Suprapubic skin (tissue), 4 donors: ENCODE data around the gene RRP36. TPM values are rescaled to one million over a fixed set of nuclear protein-coding genes. Genes with fewer than 3 reads are reported as not detected.

ENCODE experiments used
- DNase-seq, 2 donors: peaks; one replicate each; pipeline ENCODE4 v3.0.0-alpha.2; 2019; ENCODE audit warnings: low spot score in 2 of 2
- H3K27ac ChIP-seq: fragments of 200-600 bp; sonication (generic); one replicate; pipeline ENCODE4 v1.5.1; 2019
- H3K27me3 ChIP-seq: fragments of 200-600 bp; sonication (generic); one replicate; pipeline ENCODE4 v1.5.1; 2019
- H3K36me3 ChIP-seq: fragments of 200-600 bp; sonication (generic); one replicate; pipeline ENCODE4 v1.5.1; 2019
- H3K4me1 ChIP-seq: fragments of 200-600 bp; sonication (generic); one replicate; pipeline ENCODE4 v1.5.1; 2019
- H3K4me3 ChIP-seq: fragments of 200-600 bp; sonication (generic); one replicate; pipeline ENCODE4 v1.5.1; 2019; ENCODE audit warnings: mild to moderate bottlenecking
- H3K9me3 ChIP-seq: fragments of 200-600 bp; sonication (generic); one replicate; pipeline ENCODE4 v1.5.1; 2019
- EP300 ChIP-seq: sonication (generic); formaldehyde crosslinking; IDR thresholded peaks from one replicate; pipeline ENCODE4 v1.6.1; 2017; ENCODE audit warnings: antibody characterized with exemption
- POLR2A ChIP-seq, 2 donors: fragments of 450-650 bp; IDR thresholded peaks; one replicate each; pipeline ENCODE4 v1.6.1; 2017; ENCODE audit warnings: antibody characterized with exemption in 2 of 2, mild to moderate bottlenecking in 2 of 2, moderate library complexity in 2 of 2
- POLR2AphosphoS5 ChIP-seq, 3 donors: sonication (generic); formaldehyde crosslinking; IDR thresholded peaks; one replicate each; pipeline ENCODE4 v1.6.1; 2017; ENCODE audit warnings: antibody characterized with exemption in 3 of 3
- WGBS: methylation state at CpG from one replicate; pipeline ENCODE4 v1.1.5; 2018; 5-methylcytosine and 5-hydroxymethylcytosine counted together
- total RNA-seq, 4 donors: library from RNA; depleted of rRNA; stranded (reverse); fragments of >200 nt; gene quantifications; one replicate each; pipeline ENCODE4 v1.1.0, GENCODE V29; 2016
- TF ChIP-seq, protein P1 (sequence below), 2 donors: fragments of 200-600 bp in 1 of 2; fragments of 450-650 bp in 1 of 2; sonication (generic) in 1 of 2; IDR thresholded peaks; one replicate each; pipeline ENCODE4 v1.5.1; 2016 to 2019; ENCODE audit warnings: antibody characterized with exemption in 2 of 2, mild to moderate bottlenecking in 1 of 2, moderate library complexity in 1 of 2

The RRP36 gene
- total RNA-seq, 4 donors from 2014 or later, result 30.8 to 66.6 (median 53.6) TPM

- H3K9me3 ChIP-seq, result no peaks in the 10 kb centered on the region
- no peaks in the 10 kb centered on the region for H3K27me3 ChIP-seq
- H3K4me3 ChIP-seq, result no peak overlapping the region
- H3K27ac ChIP-seq, result no peak overlapping the region
- DNase-seq, result no peak
- no peaks in the 10 kb centered on the region for H3K4me1 ChIP-seq
- TF ChIP-seq POLR2A (IDR thresholded peaks at IDR 0.05) (no peak), POLR2AphosphoS5 (IDR thresholded peaks at IDR 0.05) (no peak), EP300 (no peak)
- TF ChIP-seq, protein P1, sequence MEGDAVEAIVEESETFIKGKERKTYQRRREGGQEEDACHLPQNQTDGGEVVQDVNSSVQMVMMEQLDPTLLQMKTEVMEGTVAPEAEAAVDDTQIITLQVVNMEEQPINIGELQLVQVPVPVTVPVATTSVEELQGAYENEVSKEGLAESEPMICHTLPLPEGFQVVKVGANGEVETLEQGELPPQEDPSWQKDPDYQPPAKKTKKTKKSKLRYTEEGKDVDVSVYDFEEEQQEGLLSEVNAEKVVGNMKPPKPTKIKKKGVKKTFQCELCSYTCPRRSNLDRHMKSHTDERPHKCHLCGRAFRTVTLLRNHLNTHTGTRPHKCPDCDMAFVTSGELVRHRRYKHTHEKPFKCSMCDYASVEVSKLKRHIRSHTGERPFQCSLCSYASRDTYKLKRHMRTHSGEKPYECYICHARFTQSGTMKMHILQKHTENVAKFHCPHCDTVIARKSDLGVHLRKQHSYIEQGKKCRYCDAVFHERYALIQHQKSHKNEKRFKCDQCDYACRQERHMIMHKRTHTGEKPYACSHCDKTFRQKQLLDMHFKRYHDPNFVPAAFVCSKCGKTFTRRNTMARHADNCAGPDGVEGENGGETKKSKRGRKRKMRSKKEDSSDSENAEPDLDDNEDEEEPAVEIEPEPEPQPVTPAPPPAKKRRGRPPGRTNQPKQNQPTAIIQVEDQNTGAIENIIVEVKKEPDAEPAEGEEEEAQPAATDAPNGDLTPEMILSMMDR (IDR thresholded peaks at IDR 0.05), result no peak
- WGBS, result 84% methylated on average over 2 of the region's 2 CpGs
- peaks cover 86% of the 10 kb centered on the region for H3K36me3 ChIP-seq
Measured at GRCh38 chr6:43033496-43034189, 12.2 kb downstream of the RRP36 start.

GRCh38 chr6:43034190-43034525, 12.7 kb downstream of the RRP36 start:
- Histone ChIP-seq H3K27me3 (no peaks in the 10 kb centered on the region), H3K4me3 (no peak overlapping the region), H3K27ac (no peak overlapping the region), H3K4me1 (no peaks in the 10 kb centered on the region), H3K36me3 (peaks cover 86% of the 10 kb centered on the region), H3K9me3 (no peaks in the 10 kb centered on the region)
- WGBS, result 97% methylated on average over 2 of the region's 2 CpGs
- TF ChIP-seq POLR2AphosphoS5 (IDR thresholded peaks at IDR 0.05), result no peak
- TF ChIP-seq EP300, result no peak
- no peak for TF ChIP-seq POLR2A (IDR thresholded peaks at IDR 0.05)
- TF ChIP-seq, protein P1 (IDR thresholded peaks at IDR 0.05), result no peak
- no peak for DNase-seq

DNA sequence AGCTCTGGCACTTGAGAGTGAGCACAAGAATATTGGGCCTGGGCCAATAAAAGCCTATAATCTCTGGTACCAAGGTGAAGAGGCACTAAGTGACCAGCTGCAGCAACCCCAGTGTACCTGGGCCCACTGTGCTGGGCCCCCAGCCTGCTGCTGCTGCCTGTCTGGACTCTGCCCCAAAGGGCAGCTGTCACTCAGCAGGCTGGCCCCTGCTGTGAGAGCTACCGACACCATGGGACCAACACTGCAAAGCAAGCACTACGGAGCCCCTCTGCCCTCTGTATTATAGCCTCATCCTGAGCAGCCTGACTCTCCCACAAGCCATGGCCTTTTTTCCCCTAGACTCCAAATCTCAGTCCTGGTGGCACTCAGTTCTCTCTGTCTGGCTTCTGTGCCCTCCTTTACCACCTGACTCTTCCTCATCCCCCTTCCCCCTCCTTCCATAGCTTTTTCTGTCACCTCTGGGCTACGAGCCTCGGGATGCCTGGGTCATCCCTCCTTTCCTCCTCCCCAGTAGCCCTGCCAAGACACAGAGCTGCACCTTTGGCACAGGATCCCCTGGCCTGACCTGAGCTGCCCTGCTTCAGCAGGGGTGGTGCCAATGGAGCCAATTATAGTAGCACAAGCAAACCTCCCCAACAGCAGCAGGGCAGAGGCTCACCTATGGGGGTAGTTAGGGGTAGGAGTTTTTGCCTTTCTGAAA, 14.2 kb downstream of the RRP36 start:
- DNase-seq, result no peak
- Histone ChIP-seq H3K27ac (no peak overlapping the region), H3K27me3 (no peaks in the 10 kb centered on the region), H3K4me3 (no peak overlapping the region), H3K4me1 (no peaks in the 10 kb centered on the region), H3K36me3 (peaks cover 83% of the 10 kb centered on the region), H3K9me3 (no peaks in the 10 kb centered on the region)
- 62% methylated on average over 4 of the region's 4 CpGs for WGBS
- TF ChIP-seq POLR2AphosphoS5 (IDR thresholded peaks at IDR 0.05) (no peak), POLR2A (IDR thresholded peaks at IDR 0.05) (no peak), EP300 (no peak)
- TF ChIP-seq, protein P1 (IDR thresholded peaks at IDR 0.05), result no peak

- no peak overlapping the region for H3K4me3 ChIP-seq
- H3K36me3 ChIP-seq, result peaks cover 76% of the 10 kb centered on the region
- H3K4me1 ChIP-seq, result no peaks in the 10 kb centered on the region
- no peaks in the 10 kb centered on the region for H3K9me3 ChIP-seq
- WGBS, result 92% methylated on average over 9 of the region's 9 CpGs
- DNase-seq, result no peak
- H3K27me3 ChIP-seq, result no peaks in the 10 kb centered on the region
- no peak overlapping the region for H3K27ac ChIP-seq
- TF ChIP-seq POLR2AphosphoS5 (IDR thresholded peaks at IDR 0.05) (no peak), EP300 (no peak), POLR2A (IDR thresholded peaks at IDR 0.05) (no peak)
- TF ChIP-seq, protein P1 (IDR thresholded peaks at IDR 0.05), result no peak
Measured at GRCh38 chr6:43036712-43037111, 15.3 kb downstream of the RRP36 start.

DNA sequence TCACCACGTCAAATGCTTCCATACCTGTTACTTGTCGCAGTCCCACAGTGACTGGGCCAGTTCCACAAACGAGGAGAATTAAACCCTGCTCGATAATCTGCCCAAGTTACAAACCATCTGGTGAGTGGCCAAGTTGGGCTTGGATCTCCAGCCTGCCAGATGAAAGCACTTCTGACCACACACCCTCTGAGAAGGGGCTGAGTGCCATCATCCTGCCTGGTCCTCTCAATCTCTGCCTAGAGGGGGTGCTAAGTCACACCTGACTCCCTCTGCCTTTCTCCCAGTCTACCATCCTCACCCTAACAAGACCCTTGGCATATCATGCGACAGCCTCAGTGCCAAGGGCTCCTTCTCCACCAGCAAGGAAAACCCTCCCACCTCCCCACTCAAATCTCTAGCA, 15.8 kb downstream of the RRP36 start:
- Histone ChIP-seq H3K9me3 (no peaks in the 10 kb centered on the region), H3K4me3 (no peak overlapping the region), H3K27me3 (no peaks in the 10 kb centered on the region), H3K27ac (no peak overlapping the region), H3K4me1 (no peaks in the 10 kb centered on the region), H3K36me3 (peaks cover 76% of the 10 kb centered on the region)
- no peak for TF ChIP-seq EP300
- no peak for TF ChIP-seq POLR2A (IDR thresholded peaks at IDR 0.05)
- TF ChIP-seq POLR2AphosphoS5 (IDR thresholded peaks at IDR 0.05), result no peak
- TF ChIP-seq, protein P1 (IDR thresholded peaks at IDR 0.05), result no peak
- WGBS, result 78% methylated on average over 5 of the region's 5 CpGs
- DNase-seq, result no peak
